ENCODE data around the gene TARBP1. TPM values are rescaled to one million over a fixed set of nuclear protein-coding genes. Genes with fewer than 3 reads are reported as not detected.
"Not testable (repeated sequence)": the region's sequence is repeated elsewhere in the genome, so short reads cannot be mapped to it uniquely, and the experiment has no call there.

Gene TARBP1
- total and polyA plus RNA-seq, 4 experiments from 2014 or later = 10.0 to 27.5 (median 20.0) TPM

DNA sequence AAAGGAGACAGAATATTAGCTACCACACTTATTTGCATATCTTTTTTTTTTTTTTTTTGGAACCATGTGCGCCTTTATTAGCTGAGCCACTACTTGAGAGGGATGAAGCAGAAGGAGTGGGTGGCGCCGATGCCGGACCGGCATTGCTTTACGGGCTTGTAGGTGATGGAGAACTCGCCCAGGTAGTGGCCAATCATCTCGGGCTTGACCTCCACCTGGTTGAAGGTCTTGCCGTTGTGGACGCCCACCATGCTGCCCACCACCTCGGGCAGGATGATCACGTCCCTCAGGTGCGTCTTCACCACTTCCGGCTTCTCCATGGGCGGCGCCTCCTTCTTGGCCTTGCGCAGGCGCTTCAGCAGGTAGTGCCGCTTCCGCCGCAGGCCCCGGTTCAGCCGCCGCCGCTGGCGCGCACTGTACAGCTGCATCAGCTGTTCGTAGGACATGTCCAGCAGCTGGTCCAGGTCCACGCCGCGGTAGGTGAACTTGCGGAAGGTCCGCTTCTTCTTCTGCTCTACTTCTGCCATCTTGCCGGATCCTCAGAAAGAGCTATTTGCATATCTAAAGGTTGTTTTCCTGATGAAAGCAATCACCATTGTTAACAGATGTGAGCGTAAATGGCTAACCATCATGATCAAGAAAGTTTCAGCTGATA, 122.2 kb downstream of the TARBP1 start:
- H3K36me3 Mint-ChIP-seq; H3K36me3 ChIP-seq (ENCODE audit: insufficient read depth, low read length); H3K9me3 Mint-ChIP-seq; H3K9me3 ChIP-seq (ENCODE audit: control insufficient read depth in 1 of 2, low read length in 2 of 2); intact Hi-C loops (cut with micrococcal nuclease); H3K27me3 ChIP-seq (ENCODE audit: insufficient read depth, low read length): not testable (repeated sequence)
- Histone ChIP-seq H3K4me1 (ENCODE audit: insufficient read depth, low read length) (peaks cover 14% of the 10 kb centered on the region), H3K27ac (ENCODE audit: low read depth, low read length) (peak overlapping the region; percentile 58), H3K4me3 (ENCODE audit: low read length in 2 of 2) (peak overlapping the region; percentile 24 to 48)
- Mint-ChIP-seq H3K4me3 (peak overlapping the region; percentile 56 to 90 (median 86)), H3K27ac (peak overlapping the region; percentile 57 to 93 (median 85)), H3K27me3 (peaks cover 0 to 10% of the 10 kb centered on the region in 2 donors), H3K4me1 (peaks cover 0 to 12% (median 2%) of the 10 kb centered on the region in 4 donors)
- DNase-seq = peak in 4 of 5 donors; percentile 48 to 58 (median 49)
- CTCF ChIA-PET (ENCODE audit: partially characterized antibody) = interaction anchor here (0.8 to 1.7 kb wide), 4 partner anchors 10 to 33 kb away, joined by 3 to 5 read pairs (median 4); no protein-coding TSS in a partner anchor
- POLR2A ChIA-PET (ENCODE audit: partially characterized antibody) = interaction anchor here (0.8 to 4.2 kb wide), 6 partner anchors 13 to 51 kb away, joined by 3 to 46 read pairs (median 4); partner anchors contain the start of gene COA6

GRCh38 chr1:234355782-234356510, 123.0 kb downstream of the TARBP1 start:
- H3K27ac Mint-ChIP-seq = peak overlapping the region in 3 of 7 donors; percentile 73 to 92 (median 83)
- no peak overlapping the region for H3K27ac ChIP-seq (ENCODE audit: low read depth, low read length)
- intact Hi-C loops (cut with micrococcal nuclease) = no loop called here
- H3K4me1 Mint-ChIP-seq = peaks cover 0 to 12% (median 2%) of the 10 kb centered on the region in 4 donors
- no peaks in the 10 kb centered on the region for H3K36me3 Mint-ChIP-seq
- peak overlapping the region in 5 of 8 donors; percentile 37 to 90 (median 82) for H3K4me3 Mint-ChIP-seq
- H3K27me3 ChIP-seq (ENCODE audit: insufficient read depth, low read length) = no peaks in the 10 kb centered on the region
- H3K27me3 Mint-ChIP-seq = peaks cover 0 to 6% of the 10 kb centered on the region in 2 donors
- H3K4me3 ChIP-seq (ENCODE audit: low read length in 2 of 2) = no peak overlapping the region
- peaks cover 14% of the 10 kb centered on the region for H3K4me1 ChIP-seq (ENCODE audit: insufficient read depth, low read length)
- no peaks in the 10 kb centered on the region for H3K9me3 ChIP-seq (ENCODE audit: control insufficient read depth in 1 of 2, low read length in 2 of 2)
- CTCF ChIA-PET (ENCODE audit: partially characterized antibody) = interaction anchor here (1.3 to 1.4 kb wide), 2 partner anchors 18 to 33 kb away, joined by 4 read pairs; no protein-coding TSS in a partner anchor
- no peaks in the 10 kb centered on the region for H3K36me3 ChIP-seq (ENCODE audit: insufficient read depth, low read length)
- H3K9me3 Mint-ChIP-seq = no peaks in the 10 kb centered on the region
- no peak for DNase-seq
- POLR2A ChIA-PET (ENCODE audit: partially characterized antibody) = interaction anchor here (1.1 to 4.2 kb wide), 3 partner anchors 15 to 39 kb away, joined by 3 to 46 read pairs (median 5); partner anchors contain the start of gene COA6

DNA sequence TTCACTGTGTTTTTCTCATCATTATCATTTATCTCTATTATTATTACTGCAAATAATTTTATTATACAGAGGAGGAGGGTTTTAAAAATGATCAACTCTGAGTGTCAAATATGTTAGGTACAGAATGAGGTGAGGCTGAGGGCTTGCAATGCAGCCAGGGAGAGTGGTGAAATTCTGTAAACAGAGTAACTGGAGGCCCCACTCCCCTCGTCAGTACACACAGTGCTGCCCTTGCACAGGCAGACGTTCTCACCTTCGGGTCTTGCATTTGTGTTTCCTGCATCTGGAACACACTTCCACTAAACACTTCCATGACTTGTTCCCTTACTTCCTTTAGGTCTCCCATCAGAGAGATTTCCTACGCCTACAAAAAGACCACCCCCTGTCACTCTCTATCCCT, 130.0 kb downstream of the TARBP1 start:
- intact Hi-C loops (cut with micrococcal nuclease) = no loop called here
- Histone ChIP-seq H3K27ac (ENCODE audit: low read depth, low read length) (no peak overlapping the region), H3K36me3 (ENCODE audit: insufficient read depth, low read length) (no peaks in the 10 kb centered on the region), H3K4me3 (ENCODE audit: low read length in 2 of 2) (no peak overlapping the region), H3K27me3 (ENCODE audit: insufficient read depth, low read length) (no peaks in the 10 kb centered on the region), H3K4me1 (ENCODE audit: insufficient read depth, low read length) (no peaks in the 10 kb centered on the region), H3K9me3 (ENCODE audit: control insufficient read depth in 1 of 2, low read length in 2 of 2) (no peaks in the 10 kb centered on the region)
- H3K9me3 Mint-ChIP-seq = peaks cover 0 to 5% (median 0%) of the 10 kb centered on the region in 8 donors
- no peaks in the 10 kb centered on the region for H3K4me1 Mint-ChIP-seq
- no peak for DNase-seq
- CTCF ChIA-PET (ENCODE audit: partially characterized antibody) = interaction anchor here (1.4 kb wide), 1 partner anchor 26 kb away, joined by 3 read pairs; no protein-coding TSS in a partner anchor
- H3K36me3 Mint-ChIP-seq = no peaks in the 10 kb centered on the region
- H3K27ac Mint-ChIP-seq = no peak overlapping the region
- POLR2A ChIA-PET (ENCODE audit: partially characterized antibody) = no interaction called here
- H3K4me3 Mint-ChIP-seq = no peak overlapping the region
- peaks cover 5 to 6% of the 10 kb centered on the region in 2 donors for H3K27me3 Mint-ChIP-seq

GRCh38 chr1:234345237-234345636, 133.7 kb downstream of the TARBP1 start:
- H3K4me3 ChIP-seq (ENCODE audit: low read length in 2 of 2) = no peak overlapping the region
- H3K4me3 Mint-ChIP-seq = no peak overlapping the region
- no peak for DNase-seq
- POLR2A ChIA-PET (ENCODE audit: partially characterized antibody) = no interaction called here
- intact Hi-C loops (cut with micrococcal nuclease) = no loop called here
- H3K4me1 ChIP-seq (ENCODE audit: insufficient read depth, low read length) = no peaks in the 10 kb centered on the region
- H3K27me3 ChIP-seq (ENCODE audit: insufficient read depth, low read length) = no peaks in the 10 kb centered on the region
- CTCF ChIA-PET (ENCODE audit: partially characterized antibody) = no interaction called here
- H3K27ac ChIP-seq (ENCODE audit: low read depth, low read length) = no peak overlapping the region
- no peaks in the 10 kb centered on the region for H3K36me3 Mint-ChIP-seq
- peaks cover 0 to 6% (median under 1%) of the 10 kb centered on the region in 8 donors for H3K9me3 Mint-ChIP-seq
- no peaks in the 10 kb centered on the region for H3K4me1 Mint-ChIP-seq
- no peaks in the 10 kb centered on the region for H3K36me3 ChIP-seq (ENCODE audit: insufficient read depth, low read length)
- peaks cover 2 to 6% of the 10 kb centered on the region in 2 donors for H3K27me3 Mint-ChIP-seq
- H3K27ac Mint-ChIP-seq = no peak overlapping the region
- H3K9me3 ChIP-seq (ENCODE audit: control insufficient read depth in 1 of 2, low read length in 2 of 2) = no peaks in the 10 kb centered on the region

GRCh38 chr1:234342774-234343173, 136.2 kb downstream of the TARBP1 start:
- Histone ChIP-seq H3K27ac (ENCODE audit: low read depth, low read length) (no peak overlapping the region), H3K4me1 (ENCODE audit: insufficient read depth, low read length) (no peaks in the 10 kb centered on the region), H3K27me3 (ENCODE audit: insufficient read depth, low read length) (no peaks in the 10 kb centered on the region), H3K9me3 (ENCODE audit: control insufficient read depth in 1 of 2, low read length in 2 of 2) (no peaks in the 10 kb centered on the region), H3K36me3 (ENCODE audit: insufficient read depth, low read length) (no peaks in the 10 kb centered on the region), H3K4me3 (ENCODE audit: low read length in 2 of 2) (no peak overlapping the region)
- DNase-seq = no peak
- H3K4me3 Mint-ChIP-seq = no peak overlapping the region
- POLR2A ChIA-PET (ENCODE audit: partially characterized antibody) = no interaction called here
- H3K36me3 Mint-ChIP-seq = no peaks in the 10 kb centered on the region
- H3K4me1 Mint-ChIP-seq = no peaks in the 10 kb centered on the region
- CTCF ChIA-PET (ENCODE audit: partially characterized antibody) = interaction anchor here (1.4 kb wide), 1 partner anchor 20 kb away, joined by 3 read pairs; no protein-coding TSS in a partner anchor
- H3K9me3 Mint-ChIP-seq = peaks cover 0 to 14% (median 9%) of the 10 kb centered on the region in 8 donors
- intact Hi-C loops (cut with micrococcal nuclease) = no loop called here
- peaks cover 0 to 1% of the 10 kb centered on the region in 2 donors for H3K27me3 Mint-ChIP-seq
- H3K27ac Mint-ChIP-seq = no peak overlapping the region

Other genes starting within 250 kb of the TARBP1 start
- 10 to 100 TPM; 18.5 to 21.8 TPM for gene COA6, start 105.7 kb downstream of the TARBP1 start, total RNA-seq
- 10 to 100 TPM; 52.3 to 55.3 TPM for gene COA6, start 105.7 kb downstream of the TARBP1 start, polyA plus RNA-seq
- 100 to 1,000 TPM; 162 to 164 TPM for gene IRF2BP2, start 131.0 kb upstream of the TARBP1 start, total RNA-seq
- 10 to 100 TPM; 23.9 to 43.0 TPM for gene IRF2BP2, start 131.0 kb upstream of the TARBP1 start, polyA plus RNA-seq

Measured in CD4-positive, alpha-beta memory T cell (primary cell).